ENCODE measurements around the gene NUP58.
A peak's percentile ranks its signal among the peaks of the same experiment; 100 is the strongest.

Gene NUP58

GRCh38 chr13:25301347-25302113, at the start of gene NUP58:
NUP58 (plus strand) TSS chr13:25301625; CDS start chr13:25301774, 149 bp downstream.
- DNase-seq: peak; percentile 94

- no peak for DNase-seq
Observed at GRCh38 chr13:25252225-25252624, 49.2 kb upstream of the NUP58 start.

DNA sequence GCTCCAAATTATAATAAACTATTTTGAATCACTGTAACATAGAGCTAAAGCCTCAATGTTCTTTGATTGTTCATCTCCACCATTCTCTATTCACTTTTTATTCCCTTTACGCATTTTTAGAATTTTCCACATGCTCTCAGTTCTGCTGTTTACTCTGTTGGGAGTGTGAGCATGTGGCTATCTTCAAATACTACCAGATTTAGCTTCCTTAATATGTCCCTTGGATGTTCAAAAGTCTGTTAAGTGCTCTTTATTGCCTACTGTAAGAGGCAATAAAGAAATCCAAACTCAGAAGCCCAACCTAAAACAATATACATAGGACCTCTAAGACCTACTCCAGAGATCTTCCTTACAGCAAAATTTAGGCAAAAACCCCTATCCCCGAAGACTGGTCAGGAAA, 48.7 kb upstream of the NUP58 start:
- no peak for DNase-seq

GRCh38 chr13:25253702-25254101, 47.7 kb upstream of the NUP58 start:
- DNase-seq: no peak

DNA sequence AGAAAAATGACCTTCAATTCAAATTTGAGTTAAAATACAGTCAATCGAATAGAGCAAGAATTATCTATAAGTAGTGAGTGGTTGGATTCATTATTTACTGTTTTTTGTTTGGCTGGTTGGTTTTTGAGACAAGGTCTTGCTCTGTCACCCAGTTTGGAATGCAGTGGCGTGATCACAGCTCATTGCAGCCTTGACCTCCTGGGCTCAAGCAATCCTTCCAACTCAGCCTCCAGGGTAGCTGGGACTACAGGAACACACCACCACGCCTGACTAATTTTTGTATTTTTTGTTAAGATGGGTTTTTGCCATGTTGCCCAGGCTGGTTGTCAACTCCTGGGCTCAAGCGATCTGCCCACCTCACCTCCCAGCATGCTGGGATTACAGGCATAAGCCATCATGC, 39.2 kb upstream of the NUP58 start:
- DNase-seq: no peak

GRCh38 chr13:25266706-25267105, 34.7 kb upstream of the NUP58 start:
- no peak for DNase-seq

DNA sequence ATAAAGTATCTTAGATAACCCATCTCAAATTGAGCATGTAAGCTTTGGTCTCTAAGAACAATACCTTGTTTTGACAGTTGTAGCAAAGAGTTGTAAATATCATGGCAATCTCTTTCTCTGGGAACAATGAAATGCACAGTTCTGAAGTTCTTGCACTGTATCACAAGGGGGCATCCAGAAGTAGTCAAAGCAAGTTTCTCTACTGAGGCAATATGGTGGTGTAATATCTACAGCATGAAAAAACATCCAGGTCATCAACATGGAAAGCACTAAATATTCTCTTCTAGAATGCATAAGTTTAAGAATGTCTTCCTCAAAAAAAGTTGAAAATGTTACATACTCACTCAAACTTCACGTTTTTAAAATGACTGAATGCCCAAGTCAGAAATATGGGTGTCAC, 33.7 kb upstream of the NUP58 start:
- no peak for DNase-seq

- DNase-seq: no peak
Observed at GRCh38 chr13:25268561-25268960, 32.9 kb upstream of the NUP58 start.

- DNase-seq: no peak
Observed at GRCh38 chr13:25276748-25277147, 24.7 kb upstream of the NUP58 start.

DNA sequence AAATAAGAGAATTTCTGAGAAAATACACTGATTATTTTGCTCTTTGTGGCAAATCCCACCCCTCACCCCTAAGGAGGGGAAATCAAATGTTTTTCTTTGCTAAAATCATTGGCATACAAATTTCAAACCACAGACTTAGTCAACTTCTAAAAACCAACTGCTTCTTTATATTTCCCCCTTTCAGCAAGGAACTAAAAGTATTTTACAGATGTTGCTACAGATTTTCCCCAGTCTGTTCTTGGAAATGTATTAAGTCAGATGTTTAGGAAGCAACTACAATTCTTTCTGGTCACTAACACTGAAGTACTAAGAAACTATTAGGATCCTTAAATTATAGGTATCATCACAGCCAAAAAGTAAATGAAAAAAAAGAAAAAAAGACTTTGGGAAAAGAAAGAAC, 21.0 kb upstream of the NUP58 start:
- DNase-seq: no peak

GRCh38 chr13:25281193-25281934, 20.1 kb upstream of the NUP58 start:
- no peak for DNase-seq

GRCh38 chr13:25281935-25282332, 19.5 kb upstream of the NUP58 start:
- no peak for DNase-seq

- DNase-seq: no peak
Observed at GRCh38 chr13:25286308-25286968, 15.0 kb upstream of the NUP58 start.

- DNase-seq: peak; percentile 95
Observed at GRCh38 chr13:25286969-25287961, 14.2 kb upstream of the NUP58 start, which contains the start of gene MTMR6. MTMR6 (minus strand) TSS chr13:25287488; CDS start chr13:25287247, 241 bp downstream.

DNA sequence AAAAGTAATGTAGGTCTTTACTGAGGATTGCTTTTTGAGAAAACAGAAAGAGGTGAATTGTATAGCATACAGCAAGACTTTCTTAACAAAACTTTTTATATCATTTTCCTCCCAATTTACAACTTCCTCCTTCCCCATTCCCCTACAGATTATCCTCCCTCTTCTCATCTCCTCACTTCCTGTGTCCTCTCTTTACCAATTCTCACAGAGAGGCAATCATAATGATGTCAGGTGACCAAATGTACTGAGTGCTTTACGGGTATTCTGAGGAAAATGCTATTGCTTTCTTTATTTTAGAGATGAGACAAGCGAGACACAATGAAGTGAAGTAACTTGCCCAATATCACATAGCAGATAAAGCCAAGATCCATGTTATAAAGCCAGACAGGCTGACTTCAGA, 12.5 kb upstream of the NUP58 start:
- no peak for DNase-seq

DNA sequence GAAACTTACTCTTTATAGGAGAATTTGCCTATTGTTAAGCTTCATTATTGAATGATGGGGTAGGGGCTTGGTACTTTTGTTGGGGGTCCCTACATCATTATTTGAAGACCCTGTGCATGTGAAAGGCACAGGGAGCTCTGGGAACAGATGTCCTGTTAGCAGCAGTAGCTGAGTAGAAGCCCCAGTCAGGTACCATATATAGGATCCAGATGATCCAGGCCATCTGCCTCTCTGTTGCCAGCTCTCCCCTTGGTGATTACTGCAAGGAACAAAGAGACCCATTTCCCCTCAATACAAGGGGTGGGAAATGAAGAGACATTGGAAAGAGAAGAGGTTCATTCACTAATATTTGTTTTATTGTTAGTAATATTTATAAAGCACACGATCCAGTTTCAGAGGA, 9.7 kb upstream of the NUP58 start:
- no peak for DNase-seq

- no peak for DNase-seq
Observed at GRCh38 chr13:25292301-25292700, 9.1 kb upstream of the NUP58 start.

DNA sequence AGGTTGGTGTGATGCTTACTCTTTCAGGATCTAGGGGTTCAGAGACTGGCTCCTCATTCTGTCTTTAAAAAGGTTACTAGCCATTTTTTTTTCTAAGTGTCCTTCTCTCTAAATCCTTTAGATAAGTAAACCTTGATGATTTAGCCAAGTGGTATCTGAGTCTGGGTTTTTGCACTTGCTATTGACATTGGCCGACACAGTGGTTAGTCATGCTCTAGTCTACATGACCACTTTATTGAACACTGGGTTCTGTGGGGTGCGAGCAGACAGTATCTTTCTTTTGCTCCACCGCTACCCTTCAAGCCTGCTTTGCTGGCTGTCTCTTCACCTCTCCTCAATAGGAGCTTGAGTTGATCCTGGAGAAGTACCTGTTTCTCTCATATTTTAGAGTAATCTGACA, 6.2 kb upstream of the NUP58 start:
- DNase-seq: no peak

DNA sequence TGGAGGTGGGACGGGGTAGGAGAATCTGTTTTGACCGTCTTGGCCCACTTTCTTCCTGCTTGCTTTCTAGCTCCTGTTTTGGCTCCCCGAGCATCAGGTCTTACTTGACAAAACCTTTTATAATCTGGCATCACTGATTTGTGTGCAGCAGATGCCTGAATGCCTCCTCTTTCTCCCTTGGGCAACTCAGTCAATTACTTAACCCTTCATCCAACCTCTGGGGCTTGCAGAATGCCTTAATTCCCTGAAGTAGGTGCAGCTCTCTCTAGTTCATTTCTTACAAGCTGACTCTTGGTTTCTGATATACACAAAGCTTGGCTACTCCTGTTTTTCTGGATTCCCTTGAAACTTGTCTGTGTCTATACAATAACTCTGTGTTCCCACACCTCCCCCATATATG, 5.7 kb upstream of the NUP58 start:
- no peak for DNase-seq

DNA sequence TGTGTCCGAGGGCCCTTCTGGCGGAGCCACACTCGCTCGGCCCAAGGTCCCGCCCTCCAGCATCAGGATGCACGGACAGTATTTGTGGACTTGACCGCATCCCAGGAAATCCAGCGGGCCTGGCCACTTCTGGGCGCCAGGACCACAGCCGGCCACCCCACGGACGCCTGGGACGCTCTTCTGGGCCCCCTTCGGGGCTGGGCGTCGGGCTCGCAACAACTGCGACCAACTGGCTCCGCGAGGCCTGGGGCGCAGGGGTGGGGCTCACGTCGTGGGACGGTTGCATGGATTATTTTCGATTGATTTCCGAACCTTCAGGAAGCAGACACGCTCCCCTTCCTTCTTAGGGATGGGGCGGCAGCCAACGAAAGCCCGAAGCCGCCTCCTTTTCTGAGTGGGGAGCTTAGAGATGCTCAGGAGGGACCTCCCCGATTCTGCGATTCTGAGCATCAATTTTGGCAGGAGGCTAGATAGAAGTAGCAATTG, 521 bp upstream of the NUP58 start:
- no peak for DNase-seq

DNA sequence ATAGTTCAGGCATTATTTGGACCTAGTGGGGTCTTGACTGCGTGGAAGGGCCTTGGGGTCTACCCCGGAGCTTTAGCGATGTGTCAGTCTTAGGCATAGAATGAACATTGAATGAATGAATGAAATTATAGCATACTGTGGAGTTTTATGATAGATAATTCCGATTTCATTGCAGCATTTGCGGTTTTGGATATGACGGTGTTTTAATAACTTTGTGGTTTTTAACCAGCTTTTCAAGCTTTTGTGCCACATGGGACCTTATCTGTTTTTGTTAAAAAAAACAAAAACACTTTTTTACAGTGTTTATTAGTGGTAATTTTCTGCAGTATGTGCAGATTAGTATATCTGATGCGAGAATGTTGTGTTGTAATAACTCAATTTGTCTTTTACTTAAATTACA, 696 bp downstream of the NUP58 start:
- DNase-seq: no peak
